HepG2 (cell line): ENCODE results near the gene TXNDC11. TPM values are rescaled to one million over a fixed set of nuclear protein-coding genes. Genes with fewer than 3 reads are reported as not detected.
A peak's percentile ranks its signal among the peaks of the same experiment; 100 is the strongest.

Experiments used
- ATAC-seq: fragments of 200-7000 bp; cut with Tn5 transposase; 3 replicates; pipeline ENCODE4 v1.9.1; 2020; ENCODE audit warnings: mild to moderate bottlenecking, moderate library complexity
- BruUV-seq: library from RNA; stranded (reverse); fragments of 400-500 nt; replicated peaks from 2 replicates; lab custom pipeline; 2021; lab: Mats Ljungman, UMichigan
- CTCF ChIA-PET: fragments of 300-600 bp; formaldehyde crosslinking; extraction: SDS; loops from one replicate; lab custom pipeline; 2021; ENCODE audit warnings: low total read pairs, inconsistent platforms, low intra/inter-chr PET ratio; lab: Yijun Ruan, JAX
- POLR2A ChIA-PET: fragments of 350-600 bp; sonication (Branson Sonifier 250); formaldehyde crosslinking; loops from one replicate; lab custom pipeline; 2020; ENCODE audit warnings: antibody characterized with exemption, inconsistent platforms; lab: Yijun Ruan, JAX
- DNase-seq: peaks from one replicate; pipeline ENCODE4 v3.0.0-alpha.2; 2015; ENCODE audit warnings: low spot score
- FAIRE-seq: peaks from 3 replicates; lab custom pipeline; 2011; peaks lifted over from hg19 to GRCh38; lab: Jason Lieb, UNC
- H2AFZ ChIP-seq: one replicate; pipeline ENCODE4 v1.6.1; 2011; ENCODE audit warnings: low read length, inconsistent platforms
- H3K27ac ChIP-seq: fragments of 300-600 bp; 3 replicates; pipeline ENCODE4 v1.8.0; 2011; ENCODE audit warnings: mixed run types, mild to moderate bottlenecking, mixed read lengths, low read length, inconsistent platforms; ENCODE audit not compliant: insufficient read depth; ENCODE audit errors: extremely low read length
- H3K27me3 ChIP-seq, 2 experiments: fragments of 200-600 bp in 1 of 2; 2 replicates in 1 of 2; 3 replicates in 1 of 2; pipeline versions ENCODE4 v1.6.0 to v1.8.0; 2011; ENCODE audit warnings: low read length in 2 of 2, mild to moderate bottlenecking in 2 of 2, moderate library complexity in 2 of 2, inconsistent platforms in 1 of 2; ENCODE audit not compliant: insufficient read depth in 2 of 2, control insufficient read depth in 1 of 2
- H3K36me3 ChIP-seq, 2 experiments: fragments of 200-600 bp in 1 of 2; replicated peaks in 1 of 2; 2 replicates in 1 of 2; 3 replicates in 1 of 2; pipeline versions ENCODE4 v1.5.1 to v1.8.0; 2011; ENCODE audit warnings: low read length in 2 of 2, inconsistent platforms in 1 of 2; ENCODE audit not compliant: insufficient read depth in 2 of 2, control insufficient read depth in 1 of 2
- H3K4me1 ChIP-seq: 2 replicates; pipeline ENCODE4 v1.5.1; 2012; ENCODE audit warnings: low read length, inconsistent platforms; ENCODE audit not compliant: insufficient read depth
- H3K4me2 ChIP-seq: 2 replicates; pipeline ENCODE4 v1.6.0; 2011; ENCODE audit warnings: low read depth, low read length, inconsistent platforms
- H3K4me3 ChIP-seq, 3 experiments: fragments of 200-600 bp in 1 of 3; sonication (generic), shearing (Covaris generic) in 1 of 3; replicated peaks in 1 of 3; 2 replicates each; pipeline ENCODE4 v1.5.1; 2011 to 2016; ENCODE audit warnings: low read length in 3 of 3, inconsistent platforms in 2 of 3, low read depth in 2 of 3, mild to moderate bottlenecking in 2 of 3, control low read depth in 1 of 3, mixed read lengths in 1 of 3; ENCODE audit not compliant: insufficient read depth in 1 of 3
- H3K79me2 ChIP-seq: one replicate; pipeline ENCODE4 v1.6.1; 2011; ENCODE audit warnings: low read length, inconsistent platforms; ENCODE audit not compliant: insufficient read depth
- H3K9ac ChIP-seq: 2 replicates; pipeline ENCODE4 v1.6.0; 2011; ENCODE audit warnings: mild to moderate bottlenecking, low read depth, low read length, inconsistent platforms; ENCODE audit not compliant: insufficient read depth
- H3K9me3 ChIP-seq: 2 replicates; pipeline ENCODE4 v1.5.1; 2012; ENCODE audit warnings: mild to moderate bottlenecking, low read length
- H4K20me1 ChIP-seq: 2 replicates; pipeline ENCODE4 v1.6.0; 2011; ENCODE audit warnings: inconsistent platforms, mild to moderate bottlenecking, low read length, moderate library complexity; ENCODE audit not compliant: insufficient read depth
- CBX2 ChIP-seq, 2 experiments: fragments of 200-600 bp in 1 of 2; sonication (generic); formaldehyde crosslinking in 1 of 2; IDR thresholded peaks; 2 replicates each; pipeline versions ENCODE4 v1.7.0 to v1.8.1; 2018 to 2022; ENCODE audit warnings: low read depth in 2 of 2, low read length in 1 of 2, mild to moderate bottlenecking in 1 of 2, missing genetic modification reagents in 1 of 2
- PHF21A ChIP-seq: sonication (generic); formaldehyde crosslinking; IDR thresholded peaks from 2 replicates; pipeline ENCODE4 v1.5.0; 2020; ENCODE audit warnings: mild to moderate bottlenecking, missing genetic modification reagents
- SRSF4 ChIP-seq: fragments of 200-400 bp; formaldehyde crosslinking; IDR thresholded peaks from one replicate; pipeline ENCODE4 v1.6.1; 2018; ENCODE audit warnings: mild to moderate bottlenecking, low read depth, low read length, moderate library complexity; ENCODE audit not compliant: poor library complexity, severe bottlenecking
- TCF7L2 ChIP-seq: IDR thresholded peaks from 2 replicates; pipeline ENCODE4 v1.6.1; 2011; ENCODE audit warnings: mild to moderate bottlenecking, low read depth, low read length, moderate library complexity
- ZNF572 ChIP-seq: sonication (generic); formaldehyde crosslinking; IDR thresholded peaks from 2 replicates; pipeline ENCODE4 v1.5.1; 2020; ENCODE audit warnings: mild to moderate bottlenecking, missing genetic modification reagents
- ZNF816 ChIP-seq: sonication (generic); formaldehyde crosslinking; IDR thresholded peaks from 2 replicates; pipeline ENCODE4 v1.8.0; 2022; ENCODE audit warnings: missing genetic modification reagents, mild to moderate bottlenecking, borderline replicate concordance
- WGBS: methylation state at CpG from one replicate; pipeline ENCODE4 v1.1.6; 2017; ENCODE audit warnings: low lambda C conversion rate; 5-methylcytosine and 5-hydroxymethylcytosine counted together
- in situ Hi-C: cut with HindIII; loops from 2 replicates; pipeline ENCODE4 v1.10.0; 2017; ENCODE audit warnings: low pct_unique_long_range_greater_than_20kb; ENCODE audit not compliant: extremely low pct_ligation_motif_present
- intact Hi-C: fragments of 100-400 bp; cut with micrococcal nuclease; formaldehyde crosslinking; loops from one replicate; pipeline ENCODE4 v1.10.0; 2022; ENCODE audit not compliant: unreplicated experiment
- polyA plus RNA-seq, 8 experiments: library from polyadenylated mRNA; depleted of rRNA in 3 of 8; stranded (reverse) in 7 of 8; unstranded in 1 of 8; fragments of >200 nt; fragmentation: Illumina TruSeq in 4 of 8; extraction: Trizol in 4 of 8; gene quantifications; 2 replicates each; pipeline versions ENCODE4 v1.2.1 to v1.2.3, GENCODE V29; 2011 to 2016; ENCODE audit warnings: low read depth in 4 of 8, missing spikeins in 1 of 8, mixed read lengths in 1 of 8; ENCODE audit not compliant: insufficient read depth in 1 of 8
- total RNA-seq, 5 experiments: library from RNA; depleted of rRNA; stranded (reverse); fragments of >200 nt; fragmentation: Illumina TruSeq; extraction: Trizol; gene quantifications; 2 replicates each; pipeline ENCODE4 v1.2.3, GENCODE V29; 2016; ENCODE audit warnings: low read depth in 1 of 5
- TF ChIP-seq, protein P1 (sequence below): IDR thresholded peaks from 2 replicates; pipeline ENCODE4 v1.6.1; 2016; ENCODE audit warnings: low read depth, control low read depth
- TF ChIP-seq, protein P2 (sequence below): sonication (generic); formaldehyde crosslinking; IDR thresholded peaks from 2 replicates; pipeline ENCODE4 v1.5.0; 2020; ENCODE audit warnings: mild to moderate bottlenecking, missing genetic modification reagents, borderline replicate concordance
- TF ChIP-seq, protein P3 (sequence below): sonication (generic); formaldehyde crosslinking; IDR thresholded peaks from 2 replicates; pipeline ENCODE4 v1.4.0; 2020; ENCODE audit warnings: missing genetic modification reagents, mild to moderate bottlenecking, borderline replicate concordance

The TXNDC11 gene
- total and polyA plus RNA-seq, 2 of the 13 experiments (the other 11 are each of a cell fraction or from before 2014, with no cell fraction given): 74.9 to 123 TPM

DNA sequence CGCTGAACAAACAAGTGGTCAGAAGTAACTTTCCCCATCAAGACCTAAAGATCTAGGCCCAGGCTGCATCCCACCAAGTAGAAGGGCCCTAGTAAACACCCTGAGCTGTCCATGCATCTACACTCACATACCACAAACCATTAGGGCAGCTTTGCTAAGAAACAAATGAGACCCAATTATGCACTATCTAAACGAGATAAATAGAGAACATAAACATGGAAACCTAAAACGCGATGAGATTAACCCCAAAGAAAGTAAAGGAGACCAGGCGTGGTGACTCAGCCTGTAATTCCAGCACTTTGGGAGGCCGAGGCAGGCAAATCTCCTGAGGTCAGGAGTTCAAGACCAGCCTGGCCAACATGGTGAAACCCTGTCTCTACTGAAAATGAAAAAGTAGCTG lies 5.8 kb downstream of the TXNDC11 start (continued):
- TF ChIP-seq, protein P1, sequence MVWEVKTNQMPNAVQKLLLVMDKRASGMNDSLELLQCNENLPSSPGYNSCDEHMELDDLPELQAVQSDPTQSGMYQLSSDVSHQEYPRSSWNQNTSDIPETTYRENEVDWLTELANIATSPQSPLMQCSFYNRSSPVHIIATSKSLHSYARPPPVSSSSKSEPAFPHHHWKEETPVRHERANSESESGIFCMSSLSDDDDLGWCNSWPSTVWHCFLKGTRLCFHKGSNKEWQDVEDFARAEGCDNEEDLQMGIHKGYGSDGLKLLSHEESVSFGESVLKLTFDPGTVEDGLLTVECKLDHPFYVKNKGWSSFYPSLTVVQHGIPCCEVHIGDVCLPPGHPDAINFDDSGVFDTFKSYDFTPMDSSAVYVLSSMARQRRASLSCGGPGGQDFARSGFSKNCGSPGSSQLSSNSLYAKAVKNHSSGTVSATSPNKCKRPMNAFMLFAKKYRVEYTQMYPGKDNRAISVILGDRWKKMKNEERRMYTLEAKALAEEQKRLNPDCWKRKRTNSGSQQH: no peak
- TF ChIP-seq TCF7L2: no peak
- no peak for TF ChIP-seq ZNF816 (CRISPR knock-in tag)
- no peak for TF ChIP-seq SRSF4
- no peak for TF ChIP-seq ZNF572 (CRISPR knock-in tag)
- TF ChIP-seq, protein P2, sequence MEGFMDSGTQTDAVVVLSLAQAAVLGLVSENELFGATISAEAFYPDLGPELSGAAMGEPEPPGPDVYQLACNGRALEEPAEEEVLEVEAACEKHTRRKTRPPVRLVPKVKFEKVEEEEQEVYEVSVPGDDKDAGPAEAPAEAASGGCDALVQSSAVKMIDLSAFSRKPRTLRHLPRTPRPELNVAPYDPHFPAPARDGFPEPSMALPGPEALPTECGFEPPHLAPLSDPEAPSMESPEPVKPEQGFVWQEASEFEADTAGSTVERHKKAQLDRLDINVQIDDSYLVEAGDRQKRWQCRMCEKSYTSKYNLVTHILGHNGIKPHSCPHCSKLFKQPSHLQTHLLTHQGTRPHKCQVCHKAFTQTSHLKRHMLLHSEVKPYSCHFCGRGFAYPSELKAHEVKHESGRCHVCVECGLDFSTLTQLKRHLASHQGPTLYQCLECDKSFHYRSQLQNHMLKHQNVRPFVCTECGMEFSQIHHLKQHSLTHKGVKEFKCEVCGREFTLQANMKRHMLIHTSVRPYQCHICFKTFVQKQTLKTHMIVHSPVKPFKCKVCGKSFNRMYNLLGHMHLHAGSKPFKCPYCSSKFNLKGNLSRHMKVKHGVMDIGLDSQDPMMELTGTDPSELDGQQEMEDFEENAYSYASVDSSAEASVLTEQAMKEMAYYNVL: no peak
- no peak for TF ChIP-seq CBX2 (IDR thresholded peaks at IDR 0.05; ENCODE audit: low read depth, low read length)
- TF ChIP-seq CBX2 (CRISPR knock-in tag; IDR thresholded peaks at IDR 0.05; ENCODE audit: low read depth): no peak

DNA sequence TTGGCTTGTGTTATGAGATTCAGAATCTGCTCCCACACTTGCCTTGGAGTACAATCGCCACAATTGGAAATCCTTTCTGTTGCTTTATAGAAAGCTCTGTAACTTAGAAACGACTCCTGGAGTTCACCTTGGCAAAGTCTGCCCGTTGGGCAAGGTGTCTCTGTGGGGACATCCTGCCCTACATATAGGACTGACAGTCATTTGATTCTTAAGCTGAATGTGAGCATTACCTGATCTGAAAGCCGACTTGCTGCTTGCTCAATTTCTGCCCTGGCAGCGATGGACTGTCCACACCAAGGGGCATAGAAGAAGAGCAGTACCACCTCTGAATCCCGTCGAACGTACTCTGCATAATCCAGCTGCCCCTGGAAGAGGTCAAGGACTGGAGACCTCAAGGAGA lies 6.9 kb downstream of the TXNDC11 start:
- WGBS: 95% methylated on average over 8 of the region's 8 CpGs
- no peak for DNase-seq
- no peak overlapping the region for H3K4me2 ChIP-seq
- TF ChIP-seq, protein P3, sequence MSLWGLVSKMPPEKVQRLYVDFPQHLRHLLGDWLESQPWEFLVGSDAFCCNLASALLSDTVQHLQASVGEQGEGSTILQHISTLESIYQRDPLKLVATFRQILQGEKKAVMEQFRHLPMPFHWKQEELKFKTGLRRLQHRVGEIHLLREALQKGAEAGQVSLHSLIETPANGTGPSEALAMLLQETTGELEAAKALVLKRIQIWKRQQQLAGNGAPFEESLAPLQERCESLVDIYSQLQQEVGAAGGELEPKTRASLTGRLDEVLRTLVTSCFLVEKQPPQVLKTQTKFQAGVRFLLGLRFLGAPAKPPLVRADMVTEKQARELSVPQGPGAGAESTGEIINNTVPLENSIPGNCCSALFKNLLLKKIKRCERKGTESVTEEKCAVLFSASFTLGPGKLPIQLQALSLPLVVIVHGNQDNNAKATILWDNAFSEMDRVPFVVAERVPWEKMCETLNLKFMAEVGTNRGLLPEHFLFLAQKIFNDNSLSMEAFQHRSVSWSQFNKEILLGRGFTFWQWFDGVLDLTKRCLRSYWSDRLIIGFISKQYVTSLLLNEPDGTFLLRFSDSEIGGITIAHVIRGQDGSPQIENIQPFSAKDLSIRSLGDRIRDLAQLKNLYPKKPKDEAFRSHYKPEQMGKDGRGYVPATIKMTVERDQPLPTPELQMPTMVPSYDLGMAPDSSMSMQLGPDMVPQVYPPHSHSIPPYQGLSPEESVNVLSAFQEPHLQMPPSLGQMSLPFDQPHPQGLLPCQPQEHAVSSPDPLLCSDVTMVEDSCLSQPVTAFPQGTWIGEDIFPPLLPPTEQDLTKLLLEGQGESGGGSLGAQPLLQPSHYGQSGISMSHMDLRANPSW (CRISPR knock-in tag): 0 out of 2 replicates have a peak, but pooled peaks have one; percentile 24
- no peak for TF ChIP-seq PHF21A (CRISPR knock-in tag)
- TF ChIP-seq, all 625 proteins: peak for 1
- no peak overlapping the region for H3K27ac ChIP-seq
- ChIA-PET CTCF (no interaction called here), POLR2A (interaction anchor here (1.3 to 2.9 kb wide), 3 partner anchors 11 to 62 kb away, joined by 3 to 12 read pairs (median 4); partner anchors contain the start of gene ZC3H7A)
- no peak overlapping the region for H3K9ac ChIP-seq
- no peaks in the 10 kb centered on the region for H3K9me3 ChIP-seq
- H3K27me3 ChIP-seq: no peaks in the 10 kb centered on the region
- H4K20me1 ChIP-seq: peaks cover 40% of the 10 kb centered on the region
- in situ Hi-C loops: no loop called here
- no peak overlapping the region for H2AFZ ChIP-seq
- ATAC-seq (no peak), FAIRE-seq (no peak)
- H3K4me3 ChIP-seq: no peak overlapping the region
- H3K4me1 ChIP-seq: peaks cover 97% of the 10 kb centered on the region
- H3K36me3 ChIP-seq: peaks cover 30 to 68% of the 10 kb centered on the region in 2 experiments
- no TSS peak for BruUV-seq
- peaks cover 74% of the 10 kb centered on the region for H3K79me2 ChIP-seq
- intact Hi-C loops: no loop called here
